Fibroblast of skin of scalp (primary cell): ENCODE results near the gene DDX52. TPM values are rescaled to one million over a fixed set of nuclear protein-coding genes. Genes with fewer than 3 reads are reported as not detected.
A peak's percentile ranks its signal among the peaks of the same experiment; 100 is the strongest.
"Not testable (repeated sequence)": the region's sequence is repeated elsewhere in the genome, so short reads cannot be mapped to it uniquely, and the experiment has no call there.

Source experiments
- DNase-seq: peaks from one replicate; pipeline ENCODE4 v3.0.0-alpha.2; 2013
- polyA plus RNA-seq, 2 experiments: library from polyadenylated mRNA; unstranded; fragments of 120-200 nt; gene quantifications; one replicate each; pipeline ENCODE4 v1.2.1, GENCODE V29; 2013; ENCODE audit not compliant: insufficient read length in 2 of 2

DDX52 gene, protein sequence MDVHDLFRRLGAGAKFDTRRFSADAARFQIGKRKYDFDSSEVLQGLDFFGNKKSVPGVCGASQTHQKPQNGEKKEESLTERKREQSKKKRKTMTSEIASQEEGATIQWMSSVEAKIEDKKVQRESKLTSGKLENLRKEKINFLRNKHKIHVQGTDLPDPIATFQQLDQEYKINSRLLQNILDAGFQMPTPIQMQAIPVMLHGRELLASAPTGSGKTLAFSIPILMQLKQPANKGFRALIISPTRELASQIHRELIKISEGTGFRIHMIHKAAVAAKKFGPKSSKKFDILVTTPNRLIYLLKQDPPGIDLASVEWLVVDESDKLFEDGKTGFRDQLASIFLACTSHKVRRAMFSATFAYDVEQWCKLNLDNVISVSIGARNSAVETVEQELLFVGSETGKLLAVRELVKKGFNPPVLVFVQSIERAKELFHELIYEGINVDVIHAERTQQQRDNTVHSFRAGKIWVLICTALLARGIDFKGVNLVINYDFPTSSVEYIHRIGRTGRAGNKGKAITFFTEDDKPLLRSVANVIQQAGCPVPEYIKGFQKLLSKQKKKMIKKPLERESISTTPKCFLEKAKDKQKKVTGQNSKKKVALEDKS
- polyA plus RNA-seq (2013, experiment 1 of 2; ENCODE audit: insufficient read length): 22.6 TPM
- polyA plus RNA-seq (2013, experiment 2 of 2; ENCODE audit: insufficient read length): 23.5 TPM

DNA sequence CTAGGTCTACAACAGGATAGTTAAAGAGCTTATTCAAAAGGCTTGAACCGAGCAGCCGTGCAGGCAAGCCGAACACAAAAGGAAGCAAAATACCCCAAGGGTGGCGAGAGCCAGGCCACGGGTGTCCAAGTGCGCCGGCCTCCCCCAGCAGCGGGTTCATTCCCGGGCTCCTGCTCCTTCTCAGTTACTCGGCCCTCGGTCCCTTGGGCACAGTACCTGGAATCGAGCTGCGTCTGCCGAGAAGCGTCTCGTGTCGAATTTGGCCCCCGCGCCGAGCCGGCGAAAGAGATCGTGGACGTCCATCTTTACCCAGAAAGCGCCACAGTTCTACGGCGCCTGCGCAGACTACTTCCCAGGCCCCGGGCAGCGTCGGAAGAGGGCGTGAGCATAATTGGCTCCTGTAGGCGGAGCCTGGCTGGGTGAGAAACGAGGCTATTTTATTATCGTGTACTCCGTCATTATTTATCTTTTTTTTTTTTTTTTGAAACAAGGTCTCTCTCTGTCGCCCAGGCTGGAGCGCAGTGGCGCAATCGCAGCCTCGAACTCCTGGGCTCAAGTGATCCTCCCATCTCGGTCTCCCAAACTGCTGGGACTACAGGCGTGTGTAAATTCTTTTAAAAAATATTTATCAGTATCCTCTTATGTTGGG, at the start of gene DDX52:
Gene DDX52, minus strand, starts transcription at position 329 of the 649 bp plus-strand sequence. Its CDS starts 26 bp downstream, at position 303.
- peak; percentile 92 for DNase-seq

DNA sequence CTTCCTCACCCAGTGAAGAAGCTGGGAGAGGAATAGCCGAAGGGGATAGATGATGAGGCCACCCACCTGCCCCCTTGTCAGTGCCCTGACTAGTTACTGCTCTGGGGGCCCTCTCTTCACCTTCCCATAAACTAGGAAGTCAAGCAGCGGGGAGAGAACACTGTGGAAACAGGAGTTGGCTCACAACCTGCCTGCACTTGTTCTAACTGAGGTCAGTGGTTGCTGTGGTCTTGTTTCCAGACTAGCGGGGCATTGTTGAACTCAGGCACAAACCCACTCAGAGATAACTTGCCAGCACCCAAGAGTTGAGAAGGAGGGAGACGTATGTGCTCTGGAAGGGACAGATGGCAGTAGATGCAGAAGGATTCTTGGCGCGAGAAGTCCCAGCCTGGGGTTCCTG, 48.6 kb upstream of the DDX52 start:
- no peak for DNase-seq

DNA sequence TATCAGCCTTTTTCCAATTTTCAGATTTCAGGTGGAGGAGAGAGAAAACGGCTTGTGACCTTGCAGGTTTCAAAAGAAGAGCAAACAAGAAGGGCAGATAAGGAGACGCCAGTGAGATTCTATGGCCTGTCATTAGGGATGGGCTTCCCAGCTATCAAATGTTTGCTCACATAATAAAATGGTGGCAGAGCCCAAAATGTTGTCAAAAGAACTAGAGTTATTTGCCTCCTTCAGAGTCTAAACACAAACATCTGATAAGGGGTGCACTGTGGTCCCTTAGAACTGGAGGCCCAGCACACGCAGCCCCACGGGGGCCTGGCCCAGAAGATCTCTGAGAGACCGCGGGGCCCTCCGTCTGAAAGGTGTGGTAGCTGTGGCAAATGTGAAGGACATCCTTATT, 46.1 kb upstream of the DDX52 start:
- DNase-seq: no peak

DNA sequence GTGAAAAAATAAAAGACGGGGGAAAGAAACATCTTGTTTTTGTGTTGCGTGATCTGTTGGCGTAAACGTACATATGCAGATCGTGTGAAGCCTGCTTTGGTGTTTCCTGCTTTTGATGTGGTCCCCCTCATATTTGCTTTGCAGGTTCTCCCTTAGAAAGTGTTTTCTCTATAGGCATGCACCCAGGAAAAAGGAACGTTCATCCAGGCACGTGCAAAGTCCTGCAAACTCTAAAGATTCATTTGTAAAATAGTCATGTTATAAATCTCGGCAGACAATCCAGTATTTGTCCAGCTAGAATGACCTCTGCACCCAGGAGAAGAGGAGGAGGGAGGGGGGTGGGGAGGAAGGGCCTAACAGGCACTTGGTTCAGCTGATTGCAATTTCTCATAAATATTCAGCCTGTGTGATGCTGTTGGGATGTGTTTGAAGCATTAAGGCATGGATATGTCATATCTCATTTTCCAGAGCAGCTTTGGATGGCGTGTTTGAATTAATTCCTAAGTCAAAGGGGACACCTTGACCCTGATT, 40.3 kb upstream of the DDX52 start:
- no peak for DNase-seq

DNA sequence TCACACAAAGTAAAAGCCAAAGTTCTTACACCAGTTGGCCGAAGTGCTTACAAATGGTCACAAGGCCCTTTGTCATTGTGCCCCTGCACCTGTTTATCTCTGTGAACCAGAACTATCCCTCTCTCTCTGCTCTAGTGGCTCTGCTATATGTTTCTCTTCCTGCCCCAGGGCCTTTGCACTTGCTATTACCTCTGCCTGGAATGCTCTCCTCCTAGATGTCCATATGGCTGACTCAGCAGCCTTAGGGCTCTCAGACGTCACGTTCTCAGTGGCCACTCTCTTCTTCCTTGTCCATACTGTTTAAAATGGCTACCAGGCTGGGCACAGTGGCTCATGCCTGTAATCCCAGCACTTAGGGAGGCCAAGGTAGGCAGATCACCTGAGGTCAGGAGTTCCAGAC, 38.8 kb upstream of the DDX52 start:
- DNase-seq: no peak

DNA sequence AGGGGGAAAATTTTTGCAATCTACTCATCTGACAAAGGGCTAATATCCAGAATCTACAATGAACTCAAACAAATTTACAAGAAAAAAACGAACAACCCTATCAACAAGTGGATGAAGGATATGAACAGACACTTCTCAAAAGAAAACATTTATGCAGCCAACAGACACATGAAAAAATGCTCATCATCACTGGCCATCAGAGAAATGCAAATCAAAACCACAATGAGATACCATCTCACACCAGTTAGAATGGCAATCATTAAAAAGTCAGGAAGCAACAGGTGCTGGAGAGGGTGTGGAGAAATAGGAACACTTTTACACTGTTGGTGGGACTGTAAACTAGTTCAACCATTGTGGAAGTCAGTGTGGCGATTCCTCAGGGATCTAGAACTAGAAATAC, 36.7 kb upstream of the DDX52 start:
- not testable (repeated sequence) for DNase-seq

DNA sequence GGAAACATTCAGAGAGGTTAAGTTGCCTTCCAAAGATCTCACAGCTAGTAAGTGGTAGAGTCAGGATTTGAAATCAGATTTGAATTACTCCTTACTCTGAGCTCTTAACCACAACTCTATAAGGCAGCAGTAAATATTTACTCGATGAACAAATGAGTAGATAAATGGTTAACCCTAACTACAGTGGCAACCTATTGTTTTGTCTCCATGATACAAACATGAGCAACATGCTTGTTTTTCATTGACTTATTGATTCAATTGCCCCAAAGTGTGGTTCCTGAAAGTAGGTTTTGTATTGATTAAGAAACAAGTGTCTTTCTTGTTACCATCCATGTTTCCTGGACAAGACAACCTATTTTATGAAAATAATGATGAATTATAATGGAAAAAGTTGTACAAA, 34.8 kb upstream of the DDX52 start:
- no peak for DNase-seq

DNA sequence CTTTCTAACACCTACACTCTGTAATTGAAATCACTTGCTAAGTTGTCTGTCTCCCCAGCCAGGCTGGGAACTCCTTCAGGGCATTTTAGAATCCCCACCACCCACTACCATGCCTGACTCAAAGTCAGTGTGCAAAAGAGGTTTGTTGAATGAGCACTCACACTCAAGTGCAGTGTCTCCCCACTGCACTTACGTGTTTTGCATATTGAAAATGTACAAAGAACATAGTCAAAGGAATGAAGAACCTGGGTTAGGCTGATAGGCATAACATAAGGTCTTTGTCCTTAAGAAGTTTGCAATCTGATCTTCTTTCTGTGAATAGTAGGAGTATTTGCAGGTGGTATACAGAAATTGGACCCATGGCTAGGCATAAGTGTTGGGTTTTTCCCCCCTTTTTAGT, 33.8 kb upstream of the DDX52 start:
- DNase-seq: no peak

DNA sequence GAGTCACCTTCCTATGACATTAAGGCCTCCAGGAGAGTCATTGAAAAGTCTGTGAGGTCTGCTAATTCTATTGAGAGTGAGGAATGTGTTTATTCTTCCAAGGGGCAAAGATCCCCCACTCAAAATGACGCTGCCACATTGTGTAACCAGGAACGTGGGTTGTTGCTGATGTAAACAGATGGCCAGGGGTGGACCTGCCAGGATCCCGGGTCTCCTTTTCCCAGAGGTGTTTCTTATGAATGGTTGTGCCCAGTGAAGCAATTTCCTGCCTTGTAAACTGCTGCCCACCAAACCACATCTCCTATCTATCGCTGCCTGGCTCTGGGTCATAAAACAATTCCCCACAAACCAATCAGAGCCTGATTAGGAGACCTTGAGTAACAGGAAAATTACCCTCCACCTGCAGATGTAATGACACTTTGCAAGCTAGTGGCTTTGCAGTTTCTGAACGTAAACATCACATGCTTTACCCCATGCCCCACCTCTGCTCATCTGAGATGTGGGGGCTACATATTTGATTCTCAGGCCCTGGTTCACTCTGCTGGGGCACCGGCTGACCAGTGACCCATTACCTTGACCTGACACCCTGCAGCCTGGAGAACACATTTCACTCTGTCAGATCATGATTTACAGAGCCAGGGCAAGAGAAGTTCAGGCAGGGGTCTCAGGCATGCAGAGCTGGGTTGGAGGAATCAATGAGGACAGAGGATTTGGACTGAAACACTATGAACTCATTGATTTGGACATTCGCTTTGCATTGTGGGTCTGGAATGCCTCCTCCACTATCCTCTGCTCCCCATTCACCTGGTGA, 33.1 kb upstream of the DDX52 start:
- no peak for DNase-seq

DNA sequence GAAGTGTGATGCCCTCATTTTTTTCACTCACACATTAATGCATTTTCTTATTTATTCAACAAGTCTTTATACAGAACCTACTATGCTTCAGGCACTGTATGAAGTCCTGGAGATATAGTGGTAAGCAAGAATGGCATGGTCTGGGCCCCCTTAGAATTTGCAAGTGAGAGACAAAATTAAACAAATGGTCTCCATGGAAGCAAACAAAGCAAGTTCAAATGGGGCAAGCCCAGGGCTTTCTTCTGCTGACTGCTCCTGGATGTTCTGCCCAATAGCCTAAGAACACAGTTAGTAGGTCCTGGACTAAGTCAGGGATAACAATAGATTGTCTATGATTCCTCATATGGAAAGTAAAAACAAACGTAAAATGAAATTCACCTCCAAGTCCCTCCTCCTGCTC, 31.3 kb upstream of the DDX52 start:
- DNase-seq: no peak

DNA sequence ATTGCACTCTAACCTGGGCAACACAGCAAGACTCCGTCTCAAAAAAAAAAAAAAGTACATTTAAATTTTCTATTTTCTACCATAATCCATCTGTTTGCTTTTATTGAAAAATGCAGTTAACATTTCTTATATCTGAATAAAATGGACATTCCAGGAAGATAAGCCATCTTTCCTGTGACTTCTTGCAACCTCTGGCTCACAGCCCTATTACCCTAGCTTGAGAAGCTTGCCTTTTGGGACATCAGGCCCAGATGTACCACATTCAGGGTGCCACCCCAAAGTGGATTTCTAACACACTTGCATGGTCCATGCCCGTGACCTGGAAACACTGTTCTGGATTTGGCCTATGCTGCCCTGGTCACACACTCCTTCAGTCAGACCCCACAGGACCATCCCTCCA, 30.1 kb upstream of the DDX52 start:
- DNase-seq: peak; percentile 10

DNA sequence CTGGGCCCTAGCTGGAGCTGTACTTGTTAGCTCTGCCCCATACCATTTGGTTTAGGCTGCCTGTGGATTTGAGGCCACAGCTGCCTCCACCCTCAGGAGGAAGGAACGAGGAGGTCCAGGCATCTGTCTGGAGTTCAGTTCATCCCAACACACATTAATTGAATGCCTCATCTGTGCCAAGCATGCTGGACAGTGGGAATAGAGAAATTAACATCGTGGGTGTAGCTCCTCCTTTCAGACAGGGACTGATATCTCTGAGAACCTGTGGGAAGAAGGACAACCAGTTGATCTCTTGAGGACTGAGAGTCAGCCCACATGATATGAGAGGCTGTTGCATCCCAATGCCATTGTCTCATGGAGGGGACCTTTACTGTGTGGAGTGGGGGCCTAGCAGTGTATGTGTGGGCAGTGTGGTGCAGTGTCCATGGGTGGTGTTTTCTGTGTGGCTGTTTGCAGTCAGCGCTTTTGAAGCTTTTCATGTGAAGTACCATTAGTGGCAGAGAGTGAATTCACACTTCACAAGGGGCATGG, 29.4 kb upstream of the DDX52 start:
- DNase-seq: peak; percentile 38

DNA sequence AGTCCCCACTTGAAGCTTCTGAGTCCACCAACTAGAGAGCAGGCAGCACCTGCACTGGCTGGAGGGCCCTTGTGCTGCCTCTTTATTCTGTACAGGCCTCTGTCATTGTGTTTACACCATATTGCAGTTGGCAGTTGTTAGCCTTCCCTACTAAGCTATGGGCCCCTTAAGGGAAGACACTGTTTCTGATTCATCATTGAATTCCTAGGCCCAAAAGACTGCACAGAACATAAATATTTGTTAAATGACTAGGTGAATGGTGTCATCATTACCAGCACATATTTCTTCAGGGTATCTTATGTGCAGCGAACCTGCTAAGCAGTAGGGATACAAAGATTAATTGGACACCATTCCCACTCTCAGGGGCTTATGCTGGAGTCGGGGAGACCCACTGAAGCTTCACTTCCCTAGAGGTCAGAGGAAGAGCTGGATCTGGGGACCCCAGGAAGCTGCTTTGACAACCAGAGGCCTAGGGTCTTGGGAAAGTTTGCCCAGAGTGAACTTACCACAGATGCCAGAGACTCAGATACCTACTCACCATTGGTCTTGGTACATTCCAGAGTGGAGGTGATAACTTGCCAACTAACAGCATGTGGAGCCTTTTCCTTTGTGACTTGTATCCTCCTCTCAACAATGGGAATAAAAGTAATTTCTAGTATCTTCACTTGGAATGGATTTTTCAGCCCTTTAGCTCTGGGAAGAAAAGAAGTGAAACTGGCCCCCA, 28.7 kb upstream of the DDX52 start:
- DNase-seq: peak; percentile 94

DNA sequence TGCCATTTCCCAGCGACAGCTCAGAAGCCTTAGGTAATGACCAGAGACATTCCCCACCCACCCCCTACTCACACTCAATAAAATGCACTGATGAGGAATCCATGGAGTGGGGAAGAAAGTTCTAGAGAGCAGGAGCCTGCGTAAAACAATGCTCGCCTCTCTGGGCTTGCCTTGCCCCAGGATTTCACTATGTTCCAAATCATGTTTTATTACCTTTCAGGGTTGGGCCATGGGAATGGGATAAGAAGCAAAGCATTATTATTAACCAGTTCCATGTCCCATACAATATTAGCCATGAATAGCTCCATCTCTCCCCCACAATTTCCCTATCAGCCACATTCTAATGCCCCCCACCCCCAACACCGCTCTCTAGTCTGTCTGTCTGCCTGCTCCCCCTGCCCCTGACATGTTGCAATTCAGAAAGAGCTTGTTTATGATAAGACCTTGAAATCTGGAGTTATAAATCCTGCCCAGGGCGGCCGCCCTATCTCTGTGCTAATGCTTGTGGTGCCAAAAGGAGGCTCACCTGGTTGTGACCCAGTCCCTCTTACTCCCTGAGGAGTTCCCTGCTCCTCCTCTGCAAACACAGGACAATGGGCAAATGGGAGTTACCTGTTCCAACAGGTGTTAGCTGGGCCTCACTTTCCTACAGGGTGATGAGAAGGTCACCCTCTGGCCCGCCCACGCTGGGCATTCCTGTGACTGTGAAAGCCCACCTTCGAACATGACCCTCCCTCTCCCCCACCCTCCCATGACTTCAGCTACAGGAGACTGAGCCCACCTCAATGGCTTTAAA, 28.0 kb upstream of the DDX52 start:
- DNase-seq: no peak

DNA sequence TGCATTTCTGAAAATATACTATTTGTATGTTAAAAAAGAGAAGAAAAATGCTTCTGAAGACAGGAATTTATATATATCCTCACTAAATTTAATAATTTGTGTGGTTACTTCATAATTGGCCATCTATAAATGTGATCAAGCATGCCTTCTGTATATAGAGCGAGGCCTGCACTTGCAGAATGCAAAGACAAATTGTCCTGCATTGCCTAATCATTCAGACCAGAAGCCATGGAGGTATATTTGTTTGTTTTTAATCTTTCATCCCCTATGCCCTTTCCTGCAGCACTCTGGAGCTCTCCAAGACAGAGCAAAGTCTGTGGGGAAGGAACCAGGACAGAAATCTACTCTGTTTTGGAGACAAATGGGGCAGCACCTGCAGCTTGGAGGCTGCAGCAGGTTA, 23.8 kb upstream of the DDX52 start:
- DNase-seq: no peak

DNA sequence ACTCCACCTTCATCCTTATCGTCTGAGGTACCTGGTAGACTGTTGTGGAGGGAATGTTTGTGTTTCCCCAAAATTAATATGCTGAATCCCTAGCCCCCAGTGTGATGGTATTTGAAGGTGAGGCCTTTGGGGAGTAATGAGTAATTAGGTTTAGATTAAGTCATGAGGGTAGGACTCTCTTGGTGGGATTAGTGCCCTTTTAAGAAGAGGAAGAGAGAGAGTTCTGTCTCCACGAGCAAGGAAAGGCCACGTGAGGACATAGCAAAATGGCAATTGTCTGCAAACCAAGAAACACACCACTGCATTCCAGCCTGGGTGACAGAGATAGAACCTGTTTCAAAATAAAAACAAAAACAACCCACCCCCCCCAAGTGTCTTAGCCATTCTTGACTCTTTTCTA, 21.0 kb upstream of the DDX52 start:
- DNase-seq: no peak

DNA sequence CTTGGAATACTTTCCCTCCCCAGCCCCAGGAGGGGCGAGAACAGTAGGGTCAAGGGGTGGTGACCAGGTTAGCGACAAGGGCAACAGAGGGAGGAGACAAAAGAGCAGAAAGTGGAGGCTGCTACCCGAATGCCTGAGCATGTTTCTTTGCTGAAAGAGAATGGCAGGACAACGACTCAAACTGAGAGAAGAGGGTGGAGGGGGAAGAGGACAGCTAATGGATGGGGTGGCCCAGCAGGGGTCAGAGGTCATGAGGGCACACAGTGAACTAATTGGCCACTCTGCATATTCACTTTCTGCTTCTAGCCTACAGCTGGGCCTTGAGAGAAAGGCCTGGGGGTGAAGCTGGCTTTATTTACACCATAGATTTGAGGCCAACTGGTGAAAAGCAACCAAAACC, 19.1 kb upstream of the DDX52 start:
- no peak for DNase-seq

DNA sequence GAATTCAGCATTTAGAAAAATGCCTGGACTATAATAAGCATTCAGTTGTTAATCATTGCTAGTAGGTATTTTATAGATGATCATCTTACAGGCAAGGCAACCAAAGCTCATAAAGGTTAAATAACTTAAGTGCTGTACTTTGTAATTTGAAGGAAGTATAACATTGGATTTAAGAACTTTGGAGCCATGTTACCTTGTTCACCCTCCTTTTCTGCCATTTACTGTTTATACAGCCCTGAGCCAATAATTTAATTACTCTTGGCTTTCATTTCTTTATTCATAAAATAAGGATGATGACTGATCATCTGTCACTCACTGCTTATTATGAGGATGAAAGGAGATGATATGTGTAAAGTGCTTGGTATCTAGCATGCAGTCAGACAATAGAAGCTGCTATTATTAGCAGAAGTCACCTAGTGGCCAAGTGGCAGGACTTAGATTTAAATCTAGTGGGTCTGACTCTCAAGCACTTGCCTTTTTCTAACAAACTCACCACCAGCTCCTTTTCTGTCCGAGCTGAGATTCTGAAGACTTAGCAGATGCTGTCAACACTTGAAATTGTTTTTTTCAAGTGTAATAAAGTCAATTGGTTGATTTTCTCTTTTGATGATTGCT, 18.3 kb upstream of the DDX52 start:
- DNase-seq: no peak

DNA sequence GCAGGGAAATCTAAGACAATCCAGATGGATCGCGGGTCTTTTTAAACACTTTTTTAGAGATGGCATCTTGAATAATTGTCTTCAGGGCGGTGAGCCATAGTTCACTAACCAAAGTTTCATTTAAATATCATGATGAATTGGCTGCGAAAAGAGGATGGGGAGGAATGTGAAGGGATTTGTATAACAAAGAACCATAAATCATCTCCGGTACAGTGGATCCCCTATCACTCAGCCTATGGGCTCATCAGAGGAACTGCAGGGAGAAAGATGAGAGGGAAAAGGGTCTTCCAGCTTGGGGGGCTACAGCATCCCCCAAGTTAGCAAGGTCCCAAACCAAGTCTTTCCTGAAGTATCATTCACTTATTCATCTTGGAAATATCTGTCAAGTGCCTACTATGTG, 16.7 kb upstream of the DDX52 start:
- DNase-seq: no peak

DNA sequence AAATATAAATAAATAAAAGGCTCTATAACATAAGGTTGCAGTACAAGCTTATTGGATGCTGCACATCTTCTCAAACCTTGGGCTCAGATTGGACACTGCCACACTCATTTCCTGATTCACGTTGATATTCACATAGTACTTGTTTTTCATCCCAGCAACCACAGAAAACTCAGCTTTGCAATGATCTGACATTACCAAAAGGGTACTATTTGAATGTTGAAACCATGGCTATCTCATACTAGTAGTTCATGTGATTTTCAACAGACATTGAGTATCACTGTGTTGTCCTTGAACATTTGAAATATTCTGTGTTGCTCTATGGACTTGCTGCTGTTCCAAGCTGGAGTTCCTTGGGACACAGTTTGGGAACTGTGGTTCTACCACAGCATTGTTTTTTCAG, 14.0 kb upstream of the DDX52 start:
- no peak for DNase-seq
